ENCODE results near the gene CABP5. TPM values are rescaled to one million over a fixed set of nuclear protein-coding genes. Genes with fewer than 3 reads are reported as not detected.

The CABP5 gene
- total and polyA plus RNA-seq, 10 donors = 0.10 to 1.3 (median 0.39) TPM; not detected in 3

DNA sequence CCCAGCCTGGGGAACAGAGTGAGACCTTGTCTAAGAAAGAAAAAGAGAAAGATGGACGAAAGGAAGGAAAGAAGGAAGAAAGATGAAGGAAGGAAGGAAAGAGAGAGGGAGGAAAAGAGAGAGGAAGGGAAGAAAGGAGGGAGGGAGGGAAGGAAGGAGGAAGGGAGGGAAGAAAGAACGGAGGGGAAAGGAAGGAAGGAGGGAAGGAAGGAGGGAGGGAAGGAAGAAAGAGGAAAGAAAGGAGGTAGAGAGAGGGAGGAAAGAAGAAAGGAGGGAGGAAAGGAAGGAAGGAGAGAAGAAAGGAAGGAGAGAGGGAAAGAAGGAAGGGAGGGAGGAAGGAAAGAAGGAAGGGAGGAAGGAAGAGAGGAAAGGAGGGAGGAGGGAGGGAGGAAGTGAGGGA, 20.9 kb downstream of the CABP5 start:
- H3K27ac ChIP-seq = no peak overlapping the region
- 51 to 73% (median 65%) methylated on average over 2 of the region's 2 CpGs for WGBS, 5 donors
- no peaks in the 10 kb centered on the region for H3K36me3 ChIP-seq
- no peak for TF ChIP-seq POLR2A (IDR thresholded peaks at IDR 0.05)
- TF ChIP-seq POLR2AphosphoS5 (IDR thresholded peaks at IDR 0.05) = no peak
- TF ChIP-seq, protein P1, sequence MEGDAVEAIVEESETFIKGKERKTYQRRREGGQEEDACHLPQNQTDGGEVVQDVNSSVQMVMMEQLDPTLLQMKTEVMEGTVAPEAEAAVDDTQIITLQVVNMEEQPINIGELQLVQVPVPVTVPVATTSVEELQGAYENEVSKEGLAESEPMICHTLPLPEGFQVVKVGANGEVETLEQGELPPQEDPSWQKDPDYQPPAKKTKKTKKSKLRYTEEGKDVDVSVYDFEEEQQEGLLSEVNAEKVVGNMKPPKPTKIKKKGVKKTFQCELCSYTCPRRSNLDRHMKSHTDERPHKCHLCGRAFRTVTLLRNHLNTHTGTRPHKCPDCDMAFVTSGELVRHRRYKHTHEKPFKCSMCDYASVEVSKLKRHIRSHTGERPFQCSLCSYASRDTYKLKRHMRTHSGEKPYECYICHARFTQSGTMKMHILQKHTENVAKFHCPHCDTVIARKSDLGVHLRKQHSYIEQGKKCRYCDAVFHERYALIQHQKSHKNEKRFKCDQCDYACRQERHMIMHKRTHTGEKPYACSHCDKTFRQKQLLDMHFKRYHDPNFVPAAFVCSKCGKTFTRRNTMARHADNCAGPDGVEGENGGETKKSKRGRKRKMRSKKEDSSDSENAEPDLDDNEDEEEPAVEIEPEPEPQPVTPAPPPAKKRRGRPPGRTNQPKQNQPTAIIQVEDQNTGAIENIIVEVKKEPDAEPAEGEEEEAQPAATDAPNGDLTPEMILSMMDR (IDR thresholded peaks at IDR 0.05 in 8 of 11, conservative IDR thresholded peaks at IDR 0.05 in 3 of 11) = no peak
- peaks cover 0 to 60% (median 0%) of the 10 kb centered on the region in 7 donors for H3K27me3 ChIP-seq (replicated peaks in 1 of 7)
- DNase-seq = no peak
- no peak overlapping the region for H3K4me3 ChIP-seq
- intact Hi-C loops (cut with DNase I; ENCODE audit: low total_unique reads) = no loop called here
- H3K9me3 ChIP-seq = no peaks in the 10 kb centered on the region
- H3K4me1 ChIP-seq = no peaks in the 10 kb centered on the region

DNA sequence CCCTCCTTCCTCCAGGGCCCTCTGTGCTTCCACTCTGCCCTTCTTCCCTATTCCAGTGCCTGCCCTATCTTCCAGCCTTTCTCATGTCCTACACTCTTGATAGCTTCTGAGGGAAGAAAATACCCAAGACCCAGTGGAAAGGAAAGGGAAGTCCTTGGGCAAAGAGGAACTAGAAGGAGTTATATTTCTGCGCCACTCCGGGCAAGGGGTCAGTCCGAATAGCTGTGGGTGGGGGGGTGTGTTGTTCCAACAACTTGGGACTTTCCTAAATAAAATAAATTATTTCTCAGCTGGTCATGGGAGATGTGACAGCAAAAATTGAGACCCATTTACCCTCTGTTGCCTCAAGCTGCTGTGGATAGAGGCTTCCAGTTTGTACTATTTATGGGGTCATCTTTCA, 23.2 kb downstream of the CABP5 start:
- no peaks in the 10 kb centered on the region for H3K9me3 ChIP-seq
- H3K27ac ChIP-seq = no peak overlapping the region
- H3K4me3 ChIP-seq = no peak overlapping the region
- intact Hi-C loops (cut with DNase I; ENCODE audit: low total_unique reads) = no loop called here
- TF ChIP-seq, protein P1 (IDR thresholded peaks at IDR 0.05 in 8 of 11, conservative IDR thresholded peaks at IDR 0.05 in 3 of 11) = no peak
- no peak for TF ChIP-seq POLR2AphosphoS5 (IDR thresholded peaks at IDR 0.05)
- TF ChIP-seq POLR2A (IDR thresholded peaks at IDR 0.05) = no peak
- no peaks in the 10 kb centered on the region for H3K36me3 ChIP-seq
- H3K4me1 ChIP-seq = no peaks in the 10 kb centered on the region
- H3K27me3 ChIP-seq (replicated peaks in 1 of 7) = peaks cover 0 to 56% (median 0%) of the 10 kb centered on the region in 7 donors
- 16 to 27% (median 24%) methylated on average over 3 of the region's 3 CpGs for WGBS, 5 donors
- no peak for DNase-seq

DNA sequence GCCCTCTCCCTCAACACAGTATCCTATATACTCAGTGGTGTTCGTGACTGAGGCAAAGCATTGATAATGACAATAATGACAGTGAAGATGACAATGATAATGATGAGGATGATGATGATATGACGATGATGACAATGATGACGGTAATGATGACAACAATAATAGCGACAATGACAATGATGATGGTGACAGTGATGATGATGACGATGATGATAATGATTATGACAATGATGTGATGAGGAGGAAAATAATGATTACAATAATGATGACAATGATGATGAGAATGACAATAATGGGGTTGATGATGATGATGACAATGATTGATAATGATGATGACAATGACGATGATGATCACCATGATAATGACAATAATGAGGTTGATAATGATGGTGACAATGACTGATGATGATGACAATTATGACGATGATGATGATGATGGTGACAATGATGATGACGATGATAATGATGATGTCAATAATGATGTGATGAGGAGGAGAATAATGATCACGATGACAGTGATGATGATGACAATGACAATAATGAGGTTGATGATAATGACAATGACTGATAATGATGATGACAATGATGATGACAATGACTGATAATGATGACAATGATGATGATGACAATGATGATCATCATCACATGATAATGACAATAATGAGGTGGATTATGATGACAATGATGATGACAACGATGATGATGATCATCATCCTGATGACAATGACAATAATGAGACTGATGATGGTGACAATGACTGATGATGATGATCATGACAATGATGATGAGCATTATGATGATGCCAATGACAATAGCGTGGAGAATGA, 32.7 kb downstream of the CABP5 start:
- no peak for DNase-seq
- Histone ChIP-seq H3K36me3 (no peaks in the 10 kb centered on the region), H3K9me3 (peaks cover 0 to 19% (median 3%) of the 10 kb centered on the region in 8 donors), H3K4me1 (no peaks in the 10 kb centered on the region), H3K4me3 (no peak overlapping the region), H3K27ac (no peak overlapping the region), H3K27me3 (replicated peaks in 1 of 7) (peaks cover 0 to 17% (median 0%) of the 10 kb centered on the region in 7 donors)
- intact Hi-C loops (cut with DNase I; ENCODE audit: low total_unique reads) = no loop called here
- TF ChIP-seq POLR2A (IDR thresholded peaks at IDR 0.05) = no peak
- TF ChIP-seq POLR2AphosphoS5 (IDR thresholded peaks at IDR 0.05) = no peak
- TF ChIP-seq, protein P1 (IDR thresholded peaks at IDR 0.05 in 8 of 11, conservative IDR thresholded peaks at IDR 0.05 in 3 of 11) = no peak
- 87 to 92% (median 90%) methylated on average over 11 of the region's 11 CpGs for WGBS, 5 donors

GRCh38 chr19:48006762-48007161, 37.1 kb downstream of the CABP5 start:
- no peak overlapping the region for H3K4me3 ChIP-seq
- TF ChIP-seq POLR2A (IDR thresholded peaks at IDR 0.05) = no peak
- no peak for TF ChIP-seq POLR2AphosphoS5 (IDR thresholded peaks at IDR 0.05)
- TF ChIP-seq, protein P1 (IDR thresholded peaks at IDR 0.05 in 8 of 11, conservative IDR thresholded peaks at IDR 0.05 in 3 of 11) = no peak
- no peaks in the 10 kb centered on the region for H3K4me1 ChIP-seq
- no peak overlapping the region for H3K27ac ChIP-seq
- no peaks in the 10 kb centered on the region for H3K36me3 ChIP-seq
- WGBS, 5 donors = 72 to 87% (median 79%) methylated on average over 6 of the region's 6 CpGs
- H3K27me3 ChIP-seq (replicated peaks in 1 of 7) = peaks cover 0 to 24% (median 0%) of the 10 kb centered on the region in 7 donors
- intact Hi-C loops (cut with DNase I; ENCODE audit: low total_unique reads) = no loop called here
- DNase-seq = no peak
- peaks cover 0 to 19% (median 3%) of the 10 kb centered on the region in 8 donors for H3K9me3 ChIP-seq
